Prostate gland (tissue), 2 donors: ENCODE results near the gene LRGUK. TPM values are rescaled to one million over a fixed set of nuclear protein-coding genes. Genes with fewer than 3 reads are reported as not detected.
A peak's percentile ranks its signal among the peaks of the same experiment; 100 is the strongest.
"Not testable (repeated sequence)": the region's sequence is repeated elsewhere in the genome, so short reads cannot be mapped to it uniquely, and the experiment has no call there.

Experiments
- DNase-seq: peaks from one replicate; pipeline ENCODE4 v3.0.0-alpha.2; 2019; ENCODE audit warnings: low spot score
- H3K27ac ChIP-seq, 2 donors: fragments of 200-600 bp; sonication (generic); 2 replicates each; pipeline ENCODE4 v1.5.1; 2017 to 2019
- H3K27me3 ChIP-seq: fragments of 200-600 bp; sonication (generic); replicated peaks from 2 replicates; pipeline ENCODE4 v1.5.1; 2019; ENCODE audit not compliant: insufficient read depth
- H3K36me3 ChIP-seq, 2 donors: fragments of 200-600 bp; sonication (generic); 1 replicate in 1 of 2; 2 replicates in 1 of 2; pipeline versions ENCODE4 v1.5.1 to v1.8.1; 2017 to 2019
- H3K4me1 ChIP-seq: fragments of 200-600 bp; sonication (generic); replicated peaks from 2 replicates; pipeline ENCODE4 v1.5.1; 2019
- H3K4me3 ChIP-seq, 2 donors: fragments of 200-600 bp; sonication (generic); 2 replicates each; pipeline ENCODE4 v1.5.1; 2017 to 2019
- H3K9me3 ChIP-seq: fragments of 200-600 bp; sonication (generic); 2 replicates; pipeline ENCODE4 v1.5.1; 2017
- CTCF ChIP-seq, 4 experiments: fragments of 200-600 bp in 2 of 4; fragments of 450-650 bp in 2 of 4; sonication (generic) in 2 of 4; IDR thresholded peaks; 1 replicate in 3 of 4; 2 replicates in 1 of 4; pipeline ENCODE4 v1.5.1; 2016 to 2019; ENCODE audit warnings: antibody characterized with exemption in 4 of 4, mild to moderate bottlenecking in 2 of 4, moderate library complexity in 2 of 4
- POLR2A ChIP-seq: fragments of 450-650 bp; IDR thresholded peaks from one replicate; pipeline ENCODE4 v1.6.1; 2016; ENCODE audit warnings: antibody characterized with exemption, mild to moderate bottlenecking
- POLR2AphosphoS5 ChIP-seq: sonication (generic); formaldehyde crosslinking; IDR thresholded peaks from one replicate; pipeline ENCODE4 v1.6.1; 2017; ENCODE audit warnings: antibody characterized with exemption
- WGBS: methylation state at CpG from one replicate; pipeline ENCODE4 v1.1.5; 2018; 5-methylcytosine and 5-hydroxymethylcytosine counted together
- intact Hi-C: fragments of 100-400 bp; cut with DNase I; formaldehyde crosslinking; loops from one replicate; pipeline ENCODE4 v1.14.2; 2022
- total RNA-seq, 2 donors: library from RNA; depleted of rRNA; stranded (reverse); fragments of >200 nt; gene quantifications; one replicate each; pipeline ENCODE4 v1.1.0, GENCODE V29; 2016

The LRGUK gene
- total RNA-seq, 2 donors from 2014 or later = 1.3 to 4.9 TPM

- Histone ChIP-seq H3K36me3 (no peaks in the 10 kb centered on the region), H3K9me3 (no peaks in the 10 kb centered on the region), H3K4me1 (no peaks in the 10 kb centered on the region), H3K4me3 (no peak overlapping the region), H3K27me3 (no peaks in the 10 kb centered on the region), H3K27ac (peak overlapping the region in 1 of 2 donors; percentile 25)
- WGBS = 78% methylated on average over 12 of the region's 12 CpGs
- intact Hi-C loops = no loop called here
- no peak for DNase-seq
- TF ChIP-seq POLR2A = no peak
- peak; percentile 36 for TF ChIP-seq POLR2AphosphoS5
- TF ChIP-seq CTCF (IDR thresholded peaks at IDR 0.05) = no peak
These were observed 166.0 kb downstream of the LRGUK start for GRCh38 chr7:134293002-134293740.

- H3K4me1 ChIP-seq, H3K36me3 ChIP-seq, H3K9me3 ChIP-seq, intact Hi-C loops, DNase-seq, H3K27ac ChIP-seq, H3K4me3 ChIP-seq, H3K27me3 ChIP-seq: not testable (repeated sequence)
- WGBS = 82% methylated on average over 7 of the region's 7 CpGs
These were observed 168.8 kb downstream of the LRGUK start for GRCh38 chr7:134295982-134296381.

- Histone ChIP-seq H3K9me3 (no peaks in the 10 kb centered on the region), H3K4me3 (no peak overlapping the region), H3K36me3 (no peaks in the 10 kb centered on the region), H3K27ac (no peak overlapping the region), H3K4me1 (no peaks in the 10 kb centered on the region), H3K27me3 (no peaks in the 10 kb centered on the region)
- no peak for DNase-seq
- no peak for TF ChIP-seq POLR2AphosphoS5
- 81% methylated on average over 2 of the region's 2 CpGs for WGBS
- intact Hi-C loops = no loop called here
These were observed 170.3 kb downstream of the LRGUK start for GRCh38 chr7:134297489-134297888.

- intact Hi-C loops = no loop called here
- WGBS = 53% methylated on average over 10 of the region's 10 CpGs
- DNase-seq = peak; percentile 48
These were observed 172.0 kb downstream of the LRGUK start for GRCh38 chr7:134298902-134299683.

GRCh38 chr7:134300988-134301387 lies 173.8 kb downstream of the LRGUK start:
- DNase-seq = no peak
- WGBS = 67% methylated on average over 2 of the region's 2 CpGs
- no peak overlapping the region for H3K4me3 ChIP-seq
- H3K36me3 ChIP-seq = no peaks in the 10 kb centered on the region
- no peaks in the 10 kb centered on the region for H3K4me1 ChIP-seq
- no peaks in the 10 kb centered on the region for H3K9me3 ChIP-seq
- no peak overlapping the region for H3K27ac ChIP-seq
- no peak for TF ChIP-seq POLR2AphosphoS5
- no peak for TF ChIP-seq POLR2A
- no peak for TF ChIP-seq CTCF (IDR thresholded peaks at IDR 0.05)
- intact Hi-C loops = no loop called here
- H3K27me3 ChIP-seq = no peaks in the 10 kb centered on the region

More at GRCh38 chr7:134298902-134299683, 172.0 kb downstream of the LRGUK start:
- no peak for TF ChIP-seq CTCF (IDR thresholded peaks at IDR 0.05)
- TF ChIP-seq POLR2AphosphoS5 = peak; percentile 35
- no peak for TF ChIP-seq POLR2A
- H3K27ac ChIP-seq = no peak overlapping the region
- H3K4me3 ChIP-seq = no peak overlapping the region
- H3K27me3 ChIP-seq = no peaks in the 10 kb centered on the region
- H3K4me1 ChIP-seq = no peaks in the 10 kb centered on the region
- no peaks in the 10 kb centered on the region for H3K9me3 ChIP-seq
- no peaks in the 10 kb centered on the region for H3K36me3 ChIP-seq
